HG02981 (cell line): ENCODE results near the gene KCNN1.
"Not testable (repeated sequence)": the region's sequence is repeated elsewhere in the genome, so short reads cannot be mapped to it uniquely, and the experiment has no call there.

Experiments used
- ATAC-seq: cut with Tn5 transposase; IDR thresholded peaks from one replicate; pipeline ENCODE4 v1.9.1; 2021; ENCODE audit warnings: mild to moderate bottlenecking, moderate library complexity; ENCODE audit not compliant: unreplicated experiment

Gene KCNN1

DNA sequence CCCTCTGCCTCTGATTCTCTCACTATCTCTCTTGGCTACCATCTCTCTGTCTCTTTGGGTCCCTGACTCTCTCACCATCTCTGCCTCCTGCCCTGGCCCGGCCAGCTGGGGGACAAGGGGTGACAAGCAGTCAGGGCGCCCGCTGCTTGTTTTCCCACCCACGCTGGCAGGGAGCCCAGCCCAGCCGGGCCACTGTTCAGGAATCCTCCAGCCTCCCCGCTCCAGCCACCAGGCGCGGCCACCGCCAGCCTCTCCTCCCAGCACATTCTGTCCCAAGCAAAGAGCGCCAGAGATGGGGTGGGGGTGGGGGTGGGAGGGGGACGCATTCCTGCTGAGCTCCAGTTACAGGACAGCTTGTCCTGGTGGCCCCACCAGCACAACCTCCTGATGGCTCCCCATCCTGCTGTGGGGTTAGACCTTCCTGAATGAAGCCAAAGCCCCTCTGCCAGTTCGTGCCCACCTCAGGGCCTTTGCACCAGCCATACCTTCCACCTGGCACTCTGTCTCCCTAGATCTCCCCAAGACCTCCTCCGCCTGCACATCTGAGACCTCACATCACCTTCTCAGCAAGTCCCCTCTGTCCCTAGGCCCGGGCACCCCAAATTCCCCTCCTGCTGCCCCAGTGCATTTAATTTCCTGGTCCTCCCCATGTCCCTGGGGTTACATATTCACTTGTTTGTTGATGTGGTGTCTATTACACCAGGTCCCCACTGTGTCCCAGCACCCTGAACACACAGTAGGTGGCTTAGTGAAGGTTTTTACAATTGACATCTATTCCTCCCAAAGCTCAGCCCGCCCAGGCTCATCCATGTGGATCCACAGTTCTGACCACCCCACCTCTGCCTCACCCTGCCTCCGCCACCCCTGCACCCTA, 53.5 kb downstream of the KCNN1 start:
- ATAC-seq = no peak

DNA sequence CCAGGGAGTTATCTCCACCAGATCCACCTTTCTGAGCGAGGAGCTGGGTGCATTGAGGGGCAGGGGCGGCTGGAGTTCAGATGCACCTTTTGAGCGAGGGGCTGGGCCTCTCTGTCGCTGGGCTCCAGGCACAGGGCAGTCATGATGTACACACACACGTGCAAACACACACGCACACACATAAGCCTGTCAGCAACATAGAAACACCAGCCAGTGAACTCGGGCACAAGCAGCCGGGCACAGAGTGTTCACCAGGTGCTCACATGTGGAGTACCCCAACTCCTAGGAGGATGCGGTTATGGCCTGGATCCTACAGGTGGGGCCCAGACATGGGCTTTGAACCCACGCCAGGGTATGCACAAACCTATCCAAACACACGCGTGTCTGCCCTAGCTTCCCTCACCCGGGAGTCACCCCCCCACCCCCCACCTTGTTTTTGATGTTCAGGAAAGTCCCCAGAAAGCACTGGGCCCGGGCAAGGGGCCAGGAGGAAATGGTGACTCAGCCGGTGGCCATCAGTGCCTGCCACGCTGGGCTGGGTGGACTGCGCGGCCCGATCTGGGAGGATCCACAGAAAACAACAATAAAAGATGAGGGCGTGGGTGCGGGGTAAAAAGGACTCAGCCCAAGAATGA, 54.3 kb downstream of the KCNN1 start:
- ATAC-seq = no peak

DNA sequence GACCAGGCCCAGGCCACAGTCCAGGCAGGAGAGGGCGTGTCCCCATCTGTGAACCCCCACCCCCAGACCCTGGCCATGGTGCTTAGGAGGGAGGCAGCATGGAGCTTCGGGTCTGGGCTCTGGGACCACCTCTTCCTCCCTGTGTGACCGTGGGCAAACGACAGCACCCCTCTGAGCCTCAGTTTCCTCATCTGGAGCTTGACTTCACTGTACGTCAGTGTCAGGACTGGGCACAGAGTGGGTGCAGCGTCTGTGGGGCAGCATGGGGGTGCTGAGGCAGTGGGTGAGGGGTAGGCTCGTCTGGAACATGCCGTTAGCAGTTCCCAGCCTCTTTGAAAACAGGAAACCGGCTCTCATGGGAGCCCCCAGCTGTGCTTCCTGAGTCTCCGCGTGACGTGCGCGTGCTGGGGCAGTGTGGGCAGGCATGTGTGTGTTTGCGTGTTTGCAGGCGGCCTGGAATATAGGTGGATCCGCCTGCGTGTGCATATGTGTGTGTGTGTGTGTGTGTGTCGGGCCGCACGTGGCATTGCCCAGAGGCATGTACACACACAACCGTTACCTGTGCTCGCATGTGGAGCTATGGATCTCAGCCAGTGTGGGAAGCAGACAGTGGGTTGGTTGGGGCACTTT, 56.8 kb downstream of the KCNN1 start:
- no peak for ATAC-seq

DNA sequence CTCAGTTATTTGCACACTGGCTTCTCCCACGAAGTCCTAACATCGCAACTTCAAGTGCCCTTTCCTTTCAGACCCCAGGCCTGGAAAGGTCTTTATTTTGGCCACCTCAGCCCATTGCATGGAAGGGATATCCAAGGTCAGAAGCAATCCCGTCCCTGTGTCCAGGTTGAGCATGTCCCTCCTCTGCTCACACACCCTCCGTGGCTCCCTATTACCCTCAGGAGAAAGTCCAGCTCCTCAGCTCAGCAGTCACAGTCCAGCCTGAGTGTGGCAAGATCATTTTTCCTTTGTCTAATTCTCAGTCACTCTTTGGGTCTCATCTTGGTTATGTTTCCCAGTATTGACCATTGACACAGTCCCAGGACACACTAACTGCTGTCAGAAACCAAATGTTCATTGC, 60.2 kb downstream of the KCNN1 start:
- no peak for ATAC-seq

DNA sequence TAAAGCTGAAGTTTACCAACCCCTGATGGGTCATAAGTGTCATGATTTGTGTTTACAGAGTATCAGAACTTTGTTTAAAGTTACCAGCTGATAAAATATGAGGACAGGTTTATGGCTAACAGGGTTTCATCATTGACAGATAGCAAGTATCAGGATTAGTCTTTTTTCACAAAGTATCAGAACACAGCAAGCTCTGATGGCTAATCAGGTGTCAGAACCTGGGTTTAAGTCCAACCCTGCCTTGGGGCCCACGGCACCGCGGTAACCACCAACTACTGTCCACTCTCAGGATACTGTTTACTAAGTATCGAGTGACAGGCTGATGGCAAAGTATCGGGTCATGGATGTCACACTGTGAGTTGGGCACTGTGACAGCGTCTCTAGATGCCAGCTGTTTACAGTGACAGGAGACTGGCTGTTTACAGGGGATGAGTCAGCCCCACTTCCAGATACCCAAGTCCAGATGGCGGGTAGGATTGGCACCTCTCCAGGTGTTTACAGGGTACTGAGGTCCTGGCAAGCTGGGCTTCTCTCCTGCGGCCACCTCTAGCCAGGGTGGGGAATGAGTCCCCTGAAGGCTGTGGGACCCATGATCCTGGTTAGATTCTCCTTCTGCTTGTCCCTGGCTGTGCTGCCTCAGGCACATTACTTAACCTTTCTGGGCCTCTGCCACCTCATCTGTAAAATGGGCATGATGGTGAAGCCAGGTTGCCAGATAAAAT, 62.9 kb downstream of the KCNN1 start:
- no peak for ATAC-seq

DNA sequence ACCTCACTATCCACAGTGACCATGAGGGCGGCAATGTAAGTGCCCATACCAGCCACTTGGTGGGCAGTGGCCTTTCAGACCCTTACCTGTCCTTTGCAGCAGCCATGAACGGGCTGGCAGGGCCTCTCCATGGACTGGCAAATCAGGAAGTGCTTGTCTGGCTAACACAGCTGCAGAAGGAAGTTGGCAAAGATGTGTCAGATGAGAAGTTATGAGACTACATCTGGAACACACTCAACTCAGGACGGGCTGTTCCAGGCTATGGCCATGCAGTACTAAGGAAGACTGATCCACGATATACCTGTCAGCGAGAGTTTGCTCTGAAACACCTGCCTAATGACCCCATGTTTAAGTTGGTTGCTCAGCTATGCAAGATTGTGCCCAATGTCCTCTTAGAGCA, 64.5 kb downstream of the KCNN1 start:
- not testable (repeated sequence) for ATAC-seq

DNA sequence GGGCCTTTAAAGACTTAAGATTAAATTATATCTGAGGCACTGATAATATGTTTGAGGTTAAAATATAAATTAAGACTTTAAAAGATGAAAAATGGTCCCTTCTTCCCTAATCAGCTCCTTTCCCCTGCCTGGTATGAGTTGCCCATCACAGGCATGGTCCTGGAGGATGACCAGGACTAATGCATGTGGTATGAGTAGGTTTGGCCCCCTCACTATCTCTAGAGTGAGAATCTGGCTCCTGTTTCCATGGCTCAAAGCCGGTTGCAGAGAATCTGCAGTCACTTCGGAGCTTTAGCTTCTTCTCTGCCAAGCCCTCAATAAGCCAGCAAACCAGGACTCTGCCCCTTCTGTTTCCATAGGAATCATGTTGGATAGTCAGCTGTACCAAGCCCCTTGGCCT, 65.2 kb downstream of the KCNN1 start:
- ATAC-seq = not testable (repeated sequence)

DNA sequence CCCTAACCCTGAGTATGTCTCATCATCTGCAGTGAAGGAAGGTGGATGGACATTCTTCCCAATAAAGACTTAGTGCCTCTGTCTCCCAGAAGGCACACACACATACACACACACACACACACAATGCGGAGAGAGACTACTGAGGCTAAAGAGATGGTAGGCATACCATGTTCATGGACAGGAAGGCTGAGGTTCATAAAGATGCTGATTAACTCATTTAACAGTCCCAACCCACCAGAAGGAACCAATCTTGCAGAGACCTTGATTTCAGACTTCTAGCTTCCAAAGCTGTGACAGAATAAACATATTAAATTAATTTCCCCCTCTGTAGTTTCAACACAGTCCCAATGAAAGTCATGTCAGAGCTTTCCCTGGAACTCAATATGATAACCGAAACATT, 74.1 kb downstream of the KCNN1 start:
- ATAC-seq = no peak

DNA sequence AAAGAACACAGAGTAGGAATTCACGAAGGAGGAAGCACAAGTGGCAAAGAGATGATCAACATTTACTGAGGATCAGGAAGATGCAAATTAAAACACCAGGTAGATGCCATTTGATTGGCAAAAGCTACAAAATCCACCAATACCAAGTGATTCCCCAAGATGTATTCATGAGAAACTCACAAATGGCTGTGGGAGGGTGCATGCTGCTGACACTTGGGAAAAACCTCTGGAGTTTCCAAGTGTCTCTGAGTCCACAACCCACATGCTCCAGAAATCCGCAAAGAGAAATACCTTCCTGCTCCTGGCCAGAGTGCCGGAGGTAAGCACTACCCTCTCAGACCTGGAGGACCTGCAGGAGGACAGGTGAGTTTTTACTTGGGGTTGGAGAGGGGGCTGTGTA, 76.8 kb downstream of the KCNN1 start:
- ATAC-seq = no peak

DNA sequence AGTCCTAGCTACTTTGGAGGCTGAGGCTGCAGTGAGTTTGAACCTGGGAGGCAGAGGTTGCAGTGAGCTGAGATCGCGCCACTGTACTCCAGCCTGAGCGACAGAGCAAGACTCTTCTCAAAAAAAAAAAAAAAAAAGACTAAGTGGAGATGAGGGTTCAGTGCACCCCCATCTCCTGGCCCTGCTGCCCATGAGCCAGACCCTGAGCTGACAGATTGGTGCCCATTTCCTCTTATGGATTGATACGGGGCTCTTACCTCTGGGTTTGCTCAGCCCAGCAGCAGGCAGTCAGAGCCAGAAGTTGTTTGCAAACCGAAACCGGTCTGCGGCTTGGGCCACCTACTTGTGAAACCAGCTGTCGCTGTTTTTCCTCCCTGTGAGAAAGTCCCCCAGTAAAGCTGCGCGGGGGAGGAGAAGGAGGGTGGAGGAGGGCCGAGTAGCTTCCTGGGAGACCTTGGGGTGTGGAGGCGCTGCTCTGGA, 78.0 kb downstream of the KCNN1 start:
- peak; percentile 90 for ATAC-seq

DNA sequence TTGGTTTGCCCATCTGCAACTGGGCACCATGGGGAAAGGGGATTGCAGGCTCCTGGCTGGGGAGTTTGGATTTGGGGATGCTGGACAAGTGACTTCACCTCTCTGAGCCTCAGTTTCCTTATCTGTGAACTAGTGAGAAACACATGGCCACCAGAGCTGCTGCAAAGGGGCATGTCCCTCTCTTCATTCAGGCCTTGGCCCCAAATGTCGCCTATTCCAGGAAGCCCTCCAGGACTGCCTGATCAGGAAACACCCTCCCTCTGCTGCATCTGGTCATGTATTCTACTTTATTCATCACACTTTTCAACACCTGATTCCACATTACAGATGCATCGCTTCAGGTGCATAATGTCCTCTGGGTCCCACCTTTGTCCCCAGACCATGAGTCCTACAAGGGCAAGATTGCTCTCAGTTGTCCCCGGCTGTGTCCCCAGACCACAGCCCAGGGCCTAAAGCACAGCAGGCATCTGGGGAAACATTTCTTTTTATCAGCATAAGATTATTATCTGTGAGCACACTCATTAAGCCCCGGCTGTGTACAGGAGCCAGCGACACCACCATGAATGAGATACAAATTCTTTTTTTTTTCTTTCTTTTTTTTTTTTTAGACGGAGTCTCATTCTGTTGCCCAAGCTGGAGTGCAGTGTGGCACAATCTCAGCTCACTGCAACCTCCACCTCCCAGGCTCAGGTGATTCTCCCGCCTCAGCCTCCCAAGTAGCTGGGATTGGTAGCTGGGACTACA, 78.6 kb downstream of the KCNN1 start:
- no peak for ATAC-seq

DNA sequence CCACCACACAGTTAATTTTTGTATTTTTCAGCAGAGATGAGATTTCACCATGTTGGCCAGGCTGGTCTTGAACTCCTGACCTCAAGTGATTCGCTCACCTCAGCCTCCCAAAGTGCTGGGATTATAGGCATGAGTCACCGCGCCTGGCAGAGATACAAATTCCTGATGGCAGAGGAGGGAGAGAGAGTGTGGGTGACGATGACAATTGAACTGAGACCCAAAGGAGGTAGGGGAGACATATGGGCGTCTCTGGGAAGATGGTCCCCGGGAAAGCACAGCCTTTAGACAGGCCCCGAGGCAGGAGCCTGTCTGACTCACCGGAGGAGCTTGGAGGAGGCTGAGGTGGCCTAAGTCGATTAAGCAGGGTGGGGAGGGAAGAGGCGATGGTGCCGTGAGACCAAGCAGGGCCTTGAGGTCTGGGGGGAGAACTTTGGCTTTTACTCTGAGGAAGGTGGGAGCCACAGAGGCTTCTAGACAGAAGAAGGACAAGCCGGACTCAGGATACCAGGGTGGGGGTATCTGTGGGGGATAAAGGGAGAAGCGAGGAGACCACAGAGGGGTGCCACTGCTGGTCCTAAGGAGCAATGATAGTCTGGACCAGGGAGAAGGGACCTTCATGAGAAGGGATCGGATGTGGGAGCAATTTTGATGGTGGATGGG, 79.3 kb downstream of the KCNN1 start:
- no peak for ATAC-seq

DNA sequence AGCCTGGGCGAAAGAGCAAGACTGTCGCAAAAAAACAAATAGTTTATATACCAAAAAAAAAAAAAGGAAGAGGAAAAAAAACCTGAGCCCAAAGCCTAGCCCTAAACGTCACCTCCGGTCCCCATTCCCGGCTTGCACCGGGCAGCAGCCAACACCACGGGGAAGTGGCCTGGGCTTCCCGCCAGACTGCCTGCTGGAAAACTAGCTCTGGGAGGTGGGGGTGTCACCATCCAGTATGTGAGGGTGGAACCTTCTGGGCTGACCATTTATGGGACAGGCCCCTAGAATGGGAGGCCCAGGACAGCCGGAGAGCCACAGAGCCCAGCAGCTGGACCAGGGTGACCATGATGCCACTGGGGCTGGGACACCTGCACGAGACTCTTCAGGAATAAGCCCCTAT, 82.5 kb downstream of the KCNN1 start:
- ATAC-seq = no peak
